HEK293T (cell line): Measurements from ENCODE around the gene EPHB1.

Experiments used
- ARNT ChIP-seq: fragments of 450-650 bp; IDR thresholded peaks from 2 replicates; pipeline ENCODE4 v1.6.1; 2017; ENCODE audit warnings: mild to moderate bottlenecking
- BHLHE40 ChIP-seq: fragments of 450-650 bp; IDR thresholded peaks from 2 replicates; pipeline ENCODE4 v1.6.1; 2016; ENCODE audit warnings: mild to moderate bottlenecking, moderate library complexity, borderline replicate concordance
- FOXA1 ChIP-seq: fragments of 450-650 bp; IDR thresholded peaks from 2 replicates; pipeline ENCODE4 v1.6.1; 2016; ENCODE audit warnings: mild to moderate bottlenecking
- FOXK2 ChIP-seq: fragments of 450-650 bp; IDR thresholded peaks from 2 replicates; pipeline ENCODE4 v1.6.1; 2016; ENCODE audit warnings: mild to moderate bottlenecking
- FOXM1 ChIP-seq: fragments of 450-650 bp; IDR thresholded peaks from 2 replicates; pipeline ENCODE4 v1.6.1; 2017; ENCODE audit warnings: mild to moderate bottlenecking, borderline replicate concordance
- HDGF ChIP-seq: fragments of 450-650 bp; IDR thresholded peaks from 2 replicates; pipeline ENCODE4 v1.6.1; 2017; ENCODE audit warnings: antibody characterized with exemption, borderline replicate concordance
- PKNOX1 ChIP-seq: fragments of 450-650 bp; IDR thresholded peaks from 2 replicates; pipeline ENCODE4 v1.6.1; 2016
- SP1 ChIP-seq: fragments of 450-650 bp; IDR thresholded peaks from 2 replicates; pipeline ENCODE4 v1.6.1; 2017
- SUZ12 ChIP-seq: fragments of 450-650 bp; IDR thresholded peaks from 2 replicates; pipeline ENCODE4 v1.6.1; 2016; ENCODE audit warnings: mild to moderate bottlenecking
- TARDBP ChIP-seq: fragments of 450-650 bp; IDR thresholded peaks from 2 replicates; pipeline ENCODE4 v1.6.1; 2016

GRCh38 chr3:135012101-135012500 is 217.0 kb downstream of the EPHB1 start:
- TF ChIP-seq ARNT (no peak), BHLHE40 (no peak), TARDBP (no peak), FOXK2 (no peak), FOXM1 (no peak), SUZ12 (no peak), PKNOX1 (no peak), HDGF (no peak), FOXA1 (no peak), SP1 (no peak)
